ENCODE measurements around the gene CCDC88C. TPM values are rescaled to one million over a fixed set of nuclear protein-coding genes. Genes with fewer than 3 reads are reported as not detected.

Gene CCDC88C
- total RNA-seq, 1 donor from 2014 or later, result 17.8 TPM

GRCh38 chr14:91402348-91402747 lies 15.3 kb downstream of the CCDC88C start:
- no peak for DNase-seq (ENCODE audit: low spot score)
- TF ChIP-seq EZH2phosphoT487 (IDR thresholded peaks at IDR 0.05), result no peak
- TF ChIP-seq EZH2 (IDR thresholded peaks at IDR 0.05), result no peak
- TF ChIP-seq CTCF (IDR thresholded peaks at IDR 0.05), result no peak
- Mint-ChIP-seq H3K36me3 (peaks cover 23% of the 10 kb centered on the region), H3K4me3 (no peak overlapping the region), H3K27ac (no peak overlapping the region), H3K9me3 (peaks cover 4% of the 10 kb centered on the region), H3K27me3 (ENCODE audit: insufficient read depth, low read depth) (no peaks in the 10 kb centered on the region), H3K4me1 (peaks cover 21% of the 10 kb centered on the region)
- Histone ChIP-seq H3K36me3 (no peaks in the 10 kb centered on the region), H2AFZ (replicated peaks) (no peak overlapping the region), H3K4me2 (no peak overlapping the region), H3F3A (ENCODE audit: low read depth) (no peaks in the 10 kb centered on the region), H3K27ac (no peak overlapping the region), H3K27me3 (no peaks in the 10 kb centered on the region), H3K9ac (no peak overlapping the region), H4K20me1 (ENCODE audit: low read depth) (peaks cover 77% of the 10 kb centered on the region), H3K79me2 (ENCODE audit: low read depth) (peaks cover 100% of the 10 kb centered on the region), H3K9me3 (ENCODE audit: low read depth) (no peaks in the 10 kb centered on the region), H3K4me3 (no peak overlapping the region), H3K4me1 (peaks cover 16% of the 10 kb centered on the region)

DNA sequence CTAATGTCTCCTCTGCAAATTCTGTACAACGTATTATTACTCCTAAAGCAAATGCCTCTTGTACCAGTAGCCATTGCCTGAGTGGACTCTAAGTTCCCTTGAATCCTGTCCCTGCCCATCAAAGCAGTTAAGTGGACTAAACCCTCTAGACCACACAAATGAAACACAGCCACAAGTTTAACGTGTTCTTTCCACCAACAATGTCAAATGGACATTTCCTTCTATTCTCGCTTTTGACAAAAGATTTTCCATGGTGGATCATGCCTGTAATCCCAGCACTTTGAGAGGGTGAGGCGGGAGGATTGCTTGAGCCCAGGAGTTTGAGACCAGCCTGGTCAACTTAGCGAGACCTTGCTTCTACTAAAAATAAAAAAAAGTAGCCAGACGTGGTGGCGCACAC lies 15.9 kb downstream of the CCDC88C start:
- TF ChIP-seq EZH2 (IDR thresholded peaks at IDR 0.05) (no peak), EZH2phosphoT487 (IDR thresholded peaks at IDR 0.05) (no peak), CTCF (IDR thresholded peaks at IDR 0.05) (no peak)
- Histone ChIP-seq H3K4me2 (no peak overlapping the region), H3K4me3 (no peak overlapping the region), H3K79me2 (ENCODE audit: low read depth) (peaks cover 100% of the 10 kb centered on the region), H3K9ac (no peak overlapping the region), H3K9me3 (ENCODE audit: low read depth) (no peaks in the 10 kb centered on the region), H3K27ac (no peak overlapping the region), H3F3A (ENCODE audit: low read depth) (no peaks in the 10 kb centered on the region), H3K4me1 (peaks cover 16% of the 10 kb centered on the region), H2AFZ (replicated peaks) (no peak overlapping the region), H3K36me3 (no peaks in the 10 kb centered on the region), H3K27me3 (no peaks in the 10 kb centered on the region), H4K20me1 (ENCODE audit: low read depth) (peaks cover 76% of the 10 kb centered on the region)
- peaks cover 25% of the 10 kb centered on the region for H3K4me1 Mint-ChIP-seq
- DNase-seq (ENCODE audit: low spot score), result no peak
- H3K9me3 Mint-ChIP-seq, result peaks cover 4% of the 10 kb centered on the region
- H3K27ac Mint-ChIP-seq, result no peak overlapping the region
- no peak overlapping the region for H3K4me3 Mint-ChIP-seq
- peaks cover 18% of the 10 kb centered on the region for H3K36me3 Mint-ChIP-seq
- H3K27me3 Mint-ChIP-seq (ENCODE audit: insufficient read depth, low read depth), result no peaks in the 10 kb centered on the region

DNA sequence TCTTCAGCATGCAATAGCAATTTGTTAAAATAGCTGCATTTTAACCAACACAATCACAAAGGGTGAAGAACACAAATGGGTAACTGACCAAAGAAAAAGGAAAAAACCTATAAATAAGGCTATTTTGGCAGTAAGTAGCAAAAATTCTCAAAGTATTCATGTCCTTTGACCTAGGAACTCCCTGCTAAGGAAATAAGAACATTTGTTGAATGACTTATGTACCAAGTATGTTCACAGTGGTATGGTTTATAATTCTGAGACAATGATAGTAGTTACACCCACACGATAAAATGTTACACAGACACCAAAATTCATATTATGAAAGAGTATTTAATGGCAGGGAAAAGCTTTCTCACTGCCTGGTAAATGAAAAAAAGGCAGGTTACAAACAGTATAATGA lies 16.9 kb downstream of the CCDC88C start:
- Histone ChIP-seq H2AFZ (replicated peaks) (no peak overlapping the region), H3K4me1 (peaks cover 25% of the 10 kb centered on the region), H3K27me3 (no peaks in the 10 kb centered on the region), H3F3A (ENCODE audit: low read depth) (no peaks in the 10 kb centered on the region), H3K4me3 (no peak overlapping the region), H3K36me3 (no peaks in the 10 kb centered on the region), H3K4me2 (no peak overlapping the region), H3K9me3 (ENCODE audit: low read depth) (no peaks in the 10 kb centered on the region), H3K9ac (no peak overlapping the region), H3K27ac (no peak overlapping the region), H3K79me2 (ENCODE audit: low read depth) (peaks cover 100% of the 10 kb centered on the region), H4K20me1 (ENCODE audit: low read depth) (peaks cover 75% of the 10 kb centered on the region)
- no peak overlapping the region for H3K4me3 Mint-ChIP-seq
- peaks cover 7% of the 10 kb centered on the region for H3K9me3 Mint-ChIP-seq
- H3K27ac Mint-ChIP-seq, result no peak overlapping the region
- TF ChIP-seq CTCF (IDR thresholded peaks at IDR 0.05), result no peak
- TF ChIP-seq EZH2 (IDR thresholded peaks at IDR 0.05), result no peak
- no peak for TF ChIP-seq EZH2phosphoT487 (IDR thresholded peaks at IDR 0.05)
- peaks cover 33% of the 10 kb centered on the region for H3K4me1 Mint-ChIP-seq
- H3K27me3 Mint-ChIP-seq (ENCODE audit: insufficient read depth, low read depth), result no peaks in the 10 kb centered on the region
- peaks cover 17% of the 10 kb centered on the region for H3K36me3 Mint-ChIP-seq
- DNase-seq (ENCODE audit: low spot score), result no peak
